ENCODE data around the gene OGDHL.

The OGDHL gene

DNA sequence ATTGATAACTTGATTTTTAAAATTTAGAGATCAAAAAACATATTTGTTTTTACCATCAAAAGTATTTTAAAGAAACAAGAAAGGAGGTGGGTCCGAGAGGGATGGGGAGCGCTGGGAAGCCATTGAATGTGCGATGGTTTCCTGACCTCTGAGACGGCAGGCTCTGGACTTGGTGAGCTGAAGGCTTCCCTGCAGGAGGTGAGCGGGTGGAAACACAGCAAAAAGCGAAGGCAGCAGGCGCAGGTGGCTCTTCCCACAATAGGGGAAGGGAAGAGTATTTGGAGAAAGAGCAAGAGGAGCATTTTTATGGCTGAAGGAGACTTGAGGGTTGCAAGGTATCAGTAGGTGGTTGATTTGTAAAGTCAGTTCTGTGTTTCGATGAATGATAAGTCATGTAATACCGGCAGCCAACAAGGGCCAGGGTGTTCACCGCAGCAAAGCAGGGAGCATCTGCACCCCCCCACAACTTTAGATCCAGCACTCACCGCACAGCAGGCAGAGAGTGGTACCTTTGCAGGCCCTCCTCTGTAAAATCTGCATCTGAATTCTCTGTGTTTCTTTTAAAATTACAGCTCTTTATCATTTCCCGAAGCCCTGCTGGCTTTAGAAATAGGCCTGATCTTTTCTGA, 72.1 kb downstream of the OGDHL start:
- DNase-seq (ENCODE audit: low read depth in 3 of 3), result no peak

DNA sequence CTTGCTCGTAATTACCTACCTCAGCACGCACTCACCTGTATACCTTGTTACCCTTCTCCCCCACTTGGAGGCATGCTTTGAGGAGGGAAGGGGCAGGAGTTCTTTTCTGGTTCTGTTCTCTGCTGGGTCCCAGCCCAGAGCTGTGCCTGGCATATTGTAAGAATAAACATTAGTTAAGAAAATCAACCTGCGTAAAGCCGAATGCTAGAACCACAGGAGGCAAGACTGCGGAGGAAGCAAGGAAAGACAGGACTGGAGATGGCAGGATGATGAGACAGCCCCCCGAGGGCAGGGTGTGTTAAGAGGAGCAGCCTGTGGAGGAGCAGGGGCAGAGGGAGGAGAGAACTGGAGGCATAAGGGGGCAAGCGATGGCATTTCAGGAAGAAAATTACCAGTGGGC, 73.2 kb downstream of the OGDHL start:
- no peak for DNase-seq (ENCODE audit: low read depth in 3 of 3)

- no peak for DNase-seq (ENCODE audit: low read depth in 3 of 3)
Observed at GRCh38 chr10:49688261-49688846, 73.8 kb downstream of the OGDHL start.

DNA sequence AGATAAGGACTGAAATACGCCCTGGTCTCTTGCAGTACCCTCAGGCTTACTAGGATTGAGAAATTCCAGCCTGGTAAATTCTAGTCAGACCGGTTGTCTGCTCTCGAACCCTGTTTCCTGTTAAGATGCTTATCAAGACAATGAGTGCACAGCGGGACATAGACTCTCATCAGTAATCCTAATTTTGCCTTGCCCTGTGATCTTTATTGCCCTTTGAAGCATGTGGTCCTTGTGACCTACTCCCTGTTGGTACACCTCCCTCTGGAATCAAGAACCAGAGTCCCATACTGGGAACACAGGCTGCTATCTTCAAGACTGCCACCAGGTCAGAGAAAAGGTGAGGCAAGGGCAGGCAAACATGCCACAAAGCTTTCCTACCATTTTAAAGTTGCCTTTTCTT, 75.5 kb downstream of the OGDHL start:
- DNase-seq (ENCODE audit: low read depth in 3 of 3), result no peak

All from stimulated activated CD4-positive, alpha-beta T cell treated with anti-CD3 and anti-CD28 coated beads, TNF-alpha, amount 100 ng/mL, for 4 hours (primary cell).